ENCODE measurements around the gene MYO7A. TPM values are rescaled to one million over a fixed set of nuclear protein-coding genes. Genes with fewer than 3 reads are reported as not detected.

MYO7A gene
- total RNA-seq, 4 donors from 2014 or later: 11.7 to 26.4 (median 17.7) TPM

GRCh38 chr11:77109236-77110019 is 18.6 kb upstream of the MYO7A start:
- TF ChIP-seq CTCF (IDR thresholded peaks at IDR 0.05; ENCODE audit: low read depth): no peak

GRCh38 chr11:77110836-77111235 is 17.2 kb upstream of the MYO7A start:
- no peak for TF ChIP-seq CTCF (IDR thresholded peaks at IDR 0.05; ENCODE audit: low read depth)

GRCh38 chr11:77111277-77111676 is 16.8 kb upstream of the MYO7A start:
- TF ChIP-seq CTCF (IDR thresholded peaks at IDR 0.05; ENCODE audit: low read depth): no peak

- TF ChIP-seq CTCF (IDR thresholded peaks at IDR 0.05; ENCODE audit: low read depth): no peak
These were observed 16.1 kb upstream of the MYO7A start for GRCh38 chr11:77111946-77112345.

GRCh38 chr11:77112641-77113381 is 15.2 kb upstream of the MYO7A start:
- TF ChIP-seq CTCF (IDR thresholded peaks at IDR 0.05; ENCODE audit: low read depth): no peak

- TF ChIP-seq CTCF (IDR thresholded peaks at IDR 0.05; ENCODE audit: low read depth): no peak
These were observed 14.5 kb upstream of the MYO7A start for GRCh38 chr11:77113382-77114088.

- no peak for TF ChIP-seq CTCF (IDR thresholded peaks at IDR 0.05; ENCODE audit: low read depth)
These were observed 14.0 kb upstream of the MYO7A start for GRCh38 chr11:77114089-77114463.

Data from subcutaneous adipose tissue (tissue), 4 donors.